HAP-1 (cell line): ENCODE measurements around the gene HIVEP3.

Experiments used
- DNase-seq, 2 experiments: peaks; one replicate each; pipeline ENCODE4 v3.0.0-alpha.2; 2016 to 2020; ENCODE audit warnings: low spot score in 2 of 2
- H3K27me3 ChIP-seq: fragments of 250-450 bp; sonication (Bioruptor Pico); 2 replicates; pipeline ENCODE4 v1.5.1; 2020; ENCODE audit warnings: low read depth, mild to moderate bottlenecking, moderate library complexity
- H3K36me3 ChIP-seq: fragments of 250-450 bp; sonication (Bioruptor Pico); replicated peaks from 2 replicates; pipeline ENCODE4 v1.5.1; 2020; ENCODE audit warnings: mild to moderate bottlenecking
- H3K4me1 ChIP-seq: fragments of 250-450 bp; sonication (Bioruptor Pico); 2 replicates; pipeline ENCODE4 v1.5.1; 2020; ENCODE audit warnings: mild to moderate bottlenecking
- H3K4me3 ChIP-seq: fragments of 250-450 bp; sonication (Bioruptor Pico); 2 replicates; pipeline ENCODE4 v1.5.1; 2020; ENCODE audit warnings: mild to moderate bottlenecking, moderate library complexity
- H3K9me3 ChIP-seq: fragments of 250-450 bp; sonication (Bioruptor Pico); 2 replicates; pipeline ENCODE4 v1.5.1; 2020; ENCODE audit warnings: mild to moderate bottlenecking, moderate library complexity
- in situ Hi-C: fragments of 300-500 bp; cut with MboI; formaldehyde crosslinking; loops from 3 replicates; pipeline ENCODE4 v1.14.3; 2020; ENCODE audit warnings: low sequenced_read_pairs, inconsistent platforms, mixed read lengths

The HIVEP3 gene

GRCh38 chr1:41586230-41586629 is 332.5 kb downstream of the HIVEP3 start:
- Histone ChIP-seq H3K9me3 (no peaks in the 10 kb centered on the region), H3K4me1 (no peaks in the 10 kb centered on the region), H3K4me3 (no peak overlapping the region), H3K27me3 (no peaks in the 10 kb centered on the region), H3K36me3 (no peaks in the 10 kb centered on the region)
- in situ Hi-C loops: no loop called here
- DNase-seq: no peak

GRCh38 chr1:41583658-41584547 is 334.8 kb downstream of the HIVEP3 start:
- H3K4me1 ChIP-seq: no peaks in the 10 kb centered on the region
- DNase-seq: no peak
- no peak overlapping the region for H3K4me3 ChIP-seq
- no peaks in the 10 kb centered on the region for H3K9me3 ChIP-seq
- H3K36me3 ChIP-seq: no peaks in the 10 kb centered on the region
- in situ Hi-C loops: no loop called here
- H3K27me3 ChIP-seq: no peaks in the 10 kb centered on the region

GRCh38 chr1:41582851-41583657 is 335.7 kb downstream of the HIVEP3 start:
- in situ Hi-C loops: no loop called here
- no peaks in the 10 kb centered on the region for H3K9me3 ChIP-seq
- H3K4me3 ChIP-seq: no peak overlapping the region
- no peaks in the 10 kb centered on the region for H3K36me3 ChIP-seq
- DNase-seq: no peak
- H3K4me1 ChIP-seq: no peaks in the 10 kb centered on the region
- H3K27me3 ChIP-seq: no peaks in the 10 kb centered on the region

DNA sequence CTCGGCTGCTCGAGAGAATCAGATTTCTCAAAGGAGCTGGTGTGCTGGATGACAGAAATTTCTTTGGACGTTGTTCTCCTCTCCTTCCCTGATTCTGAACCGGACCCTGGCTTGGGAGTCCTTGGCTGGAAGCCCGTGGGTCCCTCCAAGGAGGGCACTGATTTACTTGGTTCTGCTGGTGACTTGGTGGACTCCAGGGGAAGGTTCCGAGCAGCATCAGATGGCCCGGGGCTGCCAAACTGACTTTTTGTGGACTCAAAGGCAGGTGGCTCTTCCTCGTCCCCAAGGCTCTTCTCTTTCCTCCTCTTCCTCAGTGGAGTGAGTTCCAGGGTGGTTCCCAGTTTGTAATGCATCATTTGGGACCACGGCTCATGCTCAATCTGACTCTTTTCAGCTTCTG is 336.4 kb downstream of the HIVEP3 start:
- H3K4me3 ChIP-seq: no peak overlapping the region
- no peaks in the 10 kb centered on the region for H3K9me3 ChIP-seq
- H3K4me1 ChIP-seq: no peaks in the 10 kb centered on the region
- DNase-seq: no peak
- in situ Hi-C loops: no loop called here
- no peaks in the 10 kb centered on the region for H3K36me3 ChIP-seq
- no peaks in the 10 kb centered on the region for H3K27me3 ChIP-seq

DNA sequence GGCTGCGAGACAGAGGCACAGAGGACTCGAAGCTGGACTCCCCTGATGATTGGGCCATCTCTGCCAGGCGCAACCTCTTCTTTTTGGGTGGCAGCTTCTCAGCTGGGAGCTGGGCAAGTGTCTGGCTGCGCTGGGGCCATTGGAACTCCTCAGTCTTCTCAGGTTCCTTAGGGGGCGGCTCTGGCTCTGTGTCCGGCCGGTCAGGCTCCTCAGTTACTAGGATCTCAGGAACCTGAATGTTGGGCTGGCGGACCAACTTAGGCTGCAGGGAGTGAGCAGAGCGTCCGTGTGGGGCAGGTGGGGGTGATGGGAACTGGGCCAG is 336.8 kb downstream of the HIVEP3 start:
- no peak for DNase-seq
- Histone ChIP-seq H3K4me3 (no peak overlapping the region), H3K4me1 (no peaks in the 10 kb centered on the region), H3K36me3 (no peaks in the 10 kb centered on the region), H3K9me3 (no peaks in the 10 kb centered on the region), H3K27me3 (no peaks in the 10 kb centered on the region)
- in situ Hi-C loops: no loop called here

DNA sequence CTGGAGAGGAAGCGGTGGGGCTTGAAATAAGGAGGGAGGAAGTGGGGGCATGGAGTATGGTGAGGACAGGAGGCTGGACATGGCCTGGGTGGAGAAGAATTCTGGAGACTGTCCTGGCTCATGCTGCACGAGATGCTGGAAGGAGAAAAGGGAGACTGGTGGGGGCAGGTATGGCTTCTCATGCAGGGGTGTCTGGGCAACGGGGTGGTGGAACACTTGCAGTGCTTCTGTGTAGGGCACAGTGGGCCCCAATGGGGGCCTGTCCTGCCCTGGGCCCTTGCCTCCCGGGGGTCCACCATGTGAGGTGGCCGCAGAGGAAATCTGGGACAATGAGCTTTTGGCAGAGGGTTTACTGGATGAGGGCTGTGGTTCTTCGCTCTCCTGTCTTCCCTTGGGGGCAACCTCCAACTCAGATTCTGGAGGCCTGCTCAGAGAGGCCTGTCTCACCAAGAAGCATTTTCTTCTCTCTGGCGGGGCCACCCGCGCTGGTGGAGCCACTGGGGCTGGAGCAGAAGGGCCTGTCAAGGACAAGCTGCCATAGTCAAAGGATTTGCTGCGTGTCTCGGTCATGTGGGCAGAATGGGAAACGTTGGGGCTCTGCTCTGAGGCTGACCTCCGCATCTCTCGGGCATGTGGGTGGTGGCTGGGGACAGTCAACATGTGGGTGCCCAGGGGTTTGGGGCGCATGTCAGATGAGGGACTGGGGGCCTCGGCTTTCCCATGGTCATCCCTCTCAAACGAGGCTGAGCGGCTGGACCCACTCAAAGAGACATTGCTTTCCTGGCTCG is 337.3 kb downstream of the HIVEP3 start:
- in situ Hi-C loops: no loop called here
- Histone ChIP-seq H3K36me3 (no peaks in the 10 kb centered on the region), H3K27me3 (no peaks in the 10 kb centered on the region), H3K4me1 (no peaks in the 10 kb centered on the region), H3K9me3 (no peaks in the 10 kb centered on the region), H3K4me3 (no peak overlapping the region)
- DNase-seq: no peak

GRCh38 chr1:41580520-41581172 is 338.1 kb downstream of the HIVEP3 start:
- Histone ChIP-seq H3K36me3 (no peaks in the 10 kb centered on the region), H3K27me3 (no peaks in the 10 kb centered on the region), H3K4me1 (no peaks in the 10 kb centered on the region), H3K4me3 (no peak overlapping the region), H3K9me3 (no peaks in the 10 kb centered on the region)
- in situ Hi-C loops: no loop called here
- DNase-seq: no peak

- Histone ChIP-seq H3K4me1 (no peaks in the 10 kb centered on the region), H3K27me3 (no peaks in the 10 kb centered on the region), H3K9me3 (no peaks in the 10 kb centered on the region), H3K4me3 (no peak overlapping the region), H3K36me3 (no peaks in the 10 kb centered on the region)
- DNase-seq: no peak
- in situ Hi-C loops: no loop called here
Measured at GRCh38 chr1:41580021-41580420, 338.7 kb downstream of the HIVEP3 start.

GRCh38 chr1:41578712-41579335 is 339.9 kb downstream of the HIVEP3 start:
- peak; percentile 27 to 29 for DNase-seq
- Histone ChIP-seq H3K4me3 (no peak overlapping the region), H3K9me3 (no peaks in the 10 kb centered on the region), H3K36me3 (no peaks in the 10 kb centered on the region), H3K4me1 (no peaks in the 10 kb centered on the region), H3K27me3 (no peaks in the 10 kb centered on the region)
- in situ Hi-C loops: no loop called here

GRCh38 chr1:41576620-41577019 is 342.1 kb downstream of the HIVEP3 start:
- H3K4me3 ChIP-seq: no peak overlapping the region
- H3K4me1 ChIP-seq: no peaks in the 10 kb centered on the region
- no peaks in the 10 kb centered on the region for H3K27me3 ChIP-seq
- no peaks in the 10 kb centered on the region for H3K9me3 ChIP-seq
- in situ Hi-C loops: no loop called here
- no peak for DNase-seq
- no peaks in the 10 kb centered on the region for H3K36me3 ChIP-seq

DNA sequence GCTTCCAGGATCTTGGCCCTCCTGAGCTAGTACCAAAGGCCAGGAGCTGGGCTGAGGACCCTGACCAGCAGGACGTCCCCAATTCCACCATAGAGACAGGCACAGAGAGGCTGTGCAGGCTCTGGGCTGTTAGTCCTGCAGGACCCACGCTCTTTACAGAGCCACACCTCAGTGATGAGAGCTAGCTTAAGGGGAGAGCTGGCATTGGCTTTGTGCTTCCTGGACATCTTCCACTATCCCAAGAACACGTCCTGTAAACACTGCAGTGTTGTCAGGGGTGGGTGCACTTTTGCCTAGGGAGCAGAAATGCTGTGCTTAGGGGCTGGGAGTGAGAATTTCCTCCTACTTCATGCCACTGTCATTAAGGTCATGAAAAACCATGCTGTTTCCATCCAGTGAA is 342.5 kb downstream of the HIVEP3 start:
- Histone ChIP-seq H3K27me3 (no peaks in the 10 kb centered on the region), H3K4me3 (no peak overlapping the region), H3K4me1 (no peaks in the 10 kb centered on the region), H3K9me3 (no peaks in the 10 kb centered on the region), H3K36me3 (no peaks in the 10 kb centered on the region)
- DNase-seq: no peak
- in situ Hi-C loops: no loop called here

DNA sequence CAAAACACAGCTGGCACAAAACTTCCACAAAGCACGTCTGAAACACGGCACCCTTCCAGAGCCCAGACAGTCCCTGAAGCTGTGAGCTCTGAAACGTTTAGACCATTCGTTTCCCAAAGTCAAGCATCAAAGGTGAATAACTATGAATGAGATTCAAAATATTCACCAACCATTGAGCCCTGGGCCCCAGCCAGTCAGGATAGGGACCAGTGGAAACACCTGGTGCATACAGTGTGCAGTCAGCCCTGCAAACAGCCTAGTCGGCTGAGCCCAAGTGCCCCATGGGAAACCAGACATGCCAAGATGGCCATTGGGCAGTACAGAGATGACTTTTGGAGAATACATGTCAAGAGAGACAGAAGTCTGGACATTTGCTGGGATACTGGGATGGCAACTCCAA is 343.9 kb downstream of the HIVEP3 start:
- Histone ChIP-seq H3K4me3 (no peak overlapping the region), H3K27me3 (no peaks in the 10 kb centered on the region), H3K9me3 (no peaks in the 10 kb centered on the region), H3K36me3 (no peaks in the 10 kb centered on the region), H3K4me1 (no peaks in the 10 kb centered on the region)
- no peak for DNase-seq
- in situ Hi-C loops: no loop called here
